NCI-H1092 treated with DMSO at 0.1 percent for 48 hours (cell line): ENCODE results near the gene LORICRIN.

Experiments used
- DNase-seq: peaks from one replicate; lab custom pipeline; 2025; lab: John Stamatoyannopoulos, UW

The LORICRIN gene, protein sequence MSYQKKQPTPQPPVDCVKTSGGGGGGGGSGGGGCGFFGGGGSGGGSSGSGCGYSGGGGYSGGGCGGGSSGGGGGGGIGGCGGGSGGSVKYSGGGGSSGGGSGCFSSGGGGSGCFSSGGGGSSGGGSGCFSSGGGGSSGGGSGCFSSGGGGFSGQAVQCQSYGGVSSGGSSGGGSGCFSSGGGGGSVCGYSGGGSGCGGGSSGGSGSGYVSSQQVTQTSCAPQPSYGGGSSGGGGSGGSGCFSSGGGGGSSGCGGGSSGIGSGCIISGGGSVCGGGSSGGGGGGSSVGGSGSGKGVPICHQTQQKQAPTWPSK

DNA sequence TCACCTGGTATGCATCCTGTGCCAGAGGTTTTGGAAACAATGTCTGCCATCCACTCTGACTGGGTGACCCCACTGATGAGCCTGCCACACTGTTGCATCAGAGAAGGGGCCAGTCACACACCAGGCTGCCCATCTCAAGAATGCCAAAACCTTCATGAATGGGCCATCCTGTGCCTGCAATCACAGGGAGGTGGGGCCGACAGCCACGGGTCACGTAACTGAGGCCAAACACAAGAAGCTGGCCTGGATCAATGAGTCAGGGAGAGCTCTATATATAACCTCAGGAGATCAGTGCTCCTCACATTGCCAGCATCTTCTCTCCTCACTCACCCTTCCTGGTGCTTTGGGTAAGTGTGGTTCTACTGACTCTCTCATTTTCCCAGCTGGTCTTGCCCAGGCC lies at the start of gene LORICRIN:
Gene LORICRIN (plus strand): TSS at position 301 of the 400 bp plus-strand sequence. CDS start 1,263 bp downstream, outside the sequence.
- no peak for DNase-seq

DNA sequence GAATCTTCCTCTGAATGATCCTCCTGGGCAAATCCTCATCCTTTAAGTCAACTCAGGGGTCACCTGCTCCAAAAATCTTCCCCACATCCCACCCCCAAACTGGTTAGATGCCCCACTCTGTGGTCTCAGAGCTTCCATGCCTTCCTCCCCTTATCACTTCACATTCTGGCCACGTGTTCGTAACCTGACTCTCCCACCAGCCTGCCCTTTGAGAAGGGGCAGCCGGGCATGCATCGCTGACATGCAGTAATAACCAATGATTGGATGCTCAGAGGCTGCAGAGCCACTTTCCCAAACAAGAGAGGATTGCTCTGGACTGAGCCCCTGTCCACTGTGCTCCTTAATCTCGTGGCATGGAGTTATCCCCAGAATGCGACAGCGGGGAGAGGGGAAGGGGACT lies 49.3 kb upstream of the LORICRIN start:
- DNase-seq: no peak

DNA sequence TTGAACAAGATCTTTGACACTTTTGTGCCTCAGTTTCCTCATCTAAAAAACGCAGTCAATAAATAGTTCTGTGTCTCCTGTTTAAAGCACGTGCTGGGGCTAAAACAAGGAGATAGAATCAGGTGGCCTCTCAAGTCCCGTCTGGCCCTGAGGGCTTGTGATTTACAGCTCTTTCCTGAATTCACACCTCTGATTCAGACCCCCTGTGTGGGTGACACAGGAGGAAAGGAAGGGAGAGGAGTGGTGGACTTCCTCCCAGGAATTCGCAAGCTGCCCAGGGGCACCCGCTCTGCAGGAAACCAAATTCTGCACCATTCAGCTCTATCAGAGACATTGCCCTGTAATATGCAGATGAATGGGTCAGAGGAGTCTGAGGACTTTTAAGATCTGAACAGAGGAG lies 47.3 kb upstream of the LORICRIN start:
- no peak for DNase-seq

DNA sequence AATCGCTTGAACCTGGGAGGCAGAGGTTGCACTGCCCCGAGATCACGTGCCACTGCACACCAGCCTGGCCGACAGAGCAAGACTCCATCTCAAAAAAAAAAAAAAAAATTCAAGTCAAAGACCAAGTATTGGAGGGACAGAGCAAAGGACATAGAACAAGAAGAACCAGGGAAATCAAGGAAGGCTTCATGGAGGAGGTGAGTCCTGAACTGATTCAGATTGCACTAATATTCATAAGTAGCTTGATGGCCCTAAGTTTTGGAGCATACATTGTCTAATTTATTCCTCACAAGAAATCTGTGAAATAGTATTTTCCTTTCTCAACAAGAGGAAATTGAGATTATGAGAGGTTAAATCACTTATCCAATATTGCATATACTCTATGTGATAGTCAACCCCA lies 46.0 kb upstream of the LORICRIN start:
- DNase-seq: no peak

DNA sequence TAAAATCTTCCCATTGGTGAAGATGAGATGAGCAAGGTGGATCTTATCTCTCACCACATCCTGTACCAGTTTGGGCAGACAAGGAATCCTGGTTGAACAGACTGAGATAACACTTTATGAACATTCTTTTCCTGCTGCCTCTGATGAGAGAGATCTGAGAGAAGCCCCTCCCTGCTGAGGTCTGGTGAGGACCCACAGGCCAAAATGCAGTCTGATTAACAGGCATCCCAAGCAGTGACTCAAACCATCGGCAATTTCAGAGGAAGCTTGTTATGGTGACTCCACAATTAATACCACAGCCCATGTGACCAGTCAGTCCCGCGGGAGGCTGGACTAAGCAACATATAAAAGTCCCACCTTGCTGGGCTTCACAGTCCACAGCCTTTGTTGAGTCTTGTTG lies 42.3 kb upstream of the LORICRIN start, which contains the start of gene PRR9:
Gene PRR9 (plus strand): TSS at position 373 of the 400 bp plus-strand sequence. CDS start 561 bp downstream, outside the sequence.
- DNase-seq: no peak

DNA sequence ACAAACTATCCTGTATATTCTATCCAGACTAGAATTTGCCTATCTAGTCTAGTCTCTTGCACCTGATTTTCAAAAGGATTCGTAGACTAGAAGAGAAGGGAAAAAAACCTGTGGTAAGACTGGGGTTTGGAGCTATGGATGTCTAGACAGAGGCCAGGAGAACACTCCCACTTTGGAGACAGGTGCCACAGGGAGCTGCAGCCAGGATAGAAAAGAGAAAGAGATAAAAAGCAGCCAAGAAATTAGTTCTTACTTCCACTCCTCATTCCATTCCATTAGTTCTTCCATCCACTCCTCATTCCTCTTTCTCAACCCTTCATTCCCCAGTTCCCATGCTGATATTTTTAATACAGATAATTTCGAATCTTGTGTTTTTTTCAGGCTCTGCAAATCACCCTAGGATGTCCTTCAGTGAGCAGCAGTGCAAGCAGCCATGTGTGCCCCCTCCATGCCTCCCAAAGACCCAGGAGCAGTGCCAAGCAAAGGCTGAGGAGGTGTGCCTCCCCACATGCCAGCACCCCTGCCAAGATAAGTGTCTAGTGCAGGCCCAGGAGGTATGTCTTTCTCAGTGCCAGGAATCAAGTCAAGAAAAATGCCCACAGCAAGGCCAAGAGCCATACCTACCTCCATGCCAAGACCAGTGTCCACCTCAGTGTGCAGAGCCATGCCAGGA lies 41.6 kb upstream of the LORICRIN start:
- DNase-seq: no peak

DNA sequence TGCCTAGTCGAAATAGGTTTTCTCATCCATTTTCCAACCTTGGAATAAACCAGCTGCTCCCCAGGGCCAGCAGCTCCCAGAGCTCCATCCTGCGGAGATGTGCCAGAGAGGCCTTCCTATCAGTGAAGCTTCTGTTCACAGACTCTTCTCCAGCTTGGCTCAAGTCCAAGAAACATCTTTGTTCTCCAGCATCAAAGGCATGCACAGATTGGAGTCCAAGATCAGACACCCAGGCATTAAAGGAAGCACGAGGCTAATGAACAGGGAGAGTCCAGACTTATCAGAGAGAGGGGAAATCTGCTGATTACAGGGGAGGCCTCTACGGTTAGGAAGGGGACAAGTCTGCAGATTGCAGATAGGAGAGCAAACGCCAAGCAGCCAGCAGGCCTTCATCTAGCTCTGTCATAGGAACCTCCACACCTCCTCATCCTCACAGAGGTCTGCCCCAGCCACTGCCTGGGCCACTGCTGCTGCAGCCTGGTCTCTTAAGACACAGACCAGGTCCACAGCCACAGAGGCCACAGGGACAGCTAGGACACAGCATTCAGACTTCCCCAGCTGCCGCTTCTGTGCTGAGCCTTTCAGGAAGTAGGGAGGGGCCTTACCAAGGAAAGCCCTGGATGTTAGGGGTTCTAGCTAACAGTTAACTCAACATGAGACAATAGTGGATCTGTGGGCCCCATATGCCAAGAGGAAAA lies 38.7 kb upstream of the LORICRIN start:
- no peak for DNase-seq

DNA sequence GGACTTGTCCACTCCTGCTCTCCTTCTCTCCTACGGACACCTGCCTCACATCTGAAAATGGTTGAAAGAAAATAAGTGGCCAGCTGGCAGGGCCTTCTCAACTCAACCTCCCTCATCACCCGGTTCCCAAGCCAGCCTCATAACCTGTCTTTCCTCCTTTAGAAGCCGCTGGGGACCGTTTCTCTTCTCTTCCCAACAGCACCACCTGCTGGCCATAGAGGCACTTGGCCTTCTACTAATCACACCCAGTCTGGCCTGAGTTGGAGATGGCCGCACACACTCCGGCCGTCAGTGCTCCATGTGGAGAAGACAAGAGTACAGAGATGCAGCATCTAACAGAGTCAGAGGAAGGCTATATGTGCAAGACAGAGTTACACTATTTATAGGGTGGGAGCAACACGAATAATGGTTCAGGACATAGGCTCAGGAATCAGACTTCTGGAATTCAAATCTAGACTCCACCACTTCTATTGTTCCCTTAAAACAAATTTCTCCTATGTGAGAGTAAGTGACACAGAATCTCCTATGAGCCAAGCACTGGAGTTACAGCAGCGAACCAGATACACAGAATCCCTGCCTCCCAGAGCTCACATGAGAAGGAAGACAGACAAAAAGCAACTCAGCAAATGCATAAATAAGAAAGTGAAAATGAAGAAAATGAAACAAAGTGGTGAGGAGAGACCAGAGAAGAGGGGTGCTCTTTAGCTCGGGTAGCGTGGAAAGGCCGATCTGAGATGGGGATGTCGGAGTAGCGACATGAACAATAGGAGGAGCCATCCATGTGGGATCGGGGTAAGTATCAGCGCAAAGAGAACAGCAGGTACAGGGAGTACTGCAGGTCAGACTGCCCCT lies 36.2 kb upstream of the LORICRIN start:
- DNase-seq: peak; percentile 58

DNA sequence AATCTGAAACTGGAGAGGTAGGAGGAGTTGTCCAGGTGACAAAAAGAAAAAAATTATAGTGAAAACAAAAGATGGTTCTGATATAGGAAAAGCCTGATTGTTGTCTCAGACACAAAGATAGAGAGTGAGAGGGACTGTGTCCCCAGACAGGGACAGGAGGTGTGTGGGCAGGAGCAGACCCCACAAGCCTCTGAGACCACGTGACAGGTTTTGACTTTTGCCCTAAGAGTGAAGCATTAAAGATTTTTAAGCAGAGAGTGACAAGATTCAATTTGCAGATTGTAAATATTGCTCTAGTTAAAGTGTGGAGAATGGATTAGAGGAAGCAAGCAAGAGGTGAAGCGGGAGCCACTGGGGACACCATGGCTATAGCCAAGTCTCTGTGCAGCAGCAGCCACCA lies 31.7 kb upstream of the LORICRIN start:
- DNase-seq: no peak

DNA sequence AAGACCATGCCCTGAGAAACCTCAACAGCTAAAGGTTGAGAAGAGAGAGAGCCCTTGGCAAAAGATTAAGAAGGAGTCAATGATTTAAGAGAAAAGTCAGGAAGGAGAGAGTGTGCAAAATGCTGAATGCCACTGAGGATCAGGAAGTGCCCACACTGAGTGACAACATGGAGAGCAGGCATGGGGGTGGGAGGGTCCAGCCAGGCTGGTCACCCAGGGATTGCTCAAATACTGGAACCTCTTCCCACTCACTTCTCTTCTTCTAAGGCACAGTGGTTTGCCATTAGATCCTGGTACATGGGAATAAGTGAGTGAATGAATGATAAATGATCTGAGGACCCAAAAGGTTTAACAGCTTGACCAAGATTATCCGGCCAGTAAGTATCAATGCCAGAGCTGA lies 31.0 kb upstream of the LORICRIN start:
- no peak for DNase-seq

DNA sequence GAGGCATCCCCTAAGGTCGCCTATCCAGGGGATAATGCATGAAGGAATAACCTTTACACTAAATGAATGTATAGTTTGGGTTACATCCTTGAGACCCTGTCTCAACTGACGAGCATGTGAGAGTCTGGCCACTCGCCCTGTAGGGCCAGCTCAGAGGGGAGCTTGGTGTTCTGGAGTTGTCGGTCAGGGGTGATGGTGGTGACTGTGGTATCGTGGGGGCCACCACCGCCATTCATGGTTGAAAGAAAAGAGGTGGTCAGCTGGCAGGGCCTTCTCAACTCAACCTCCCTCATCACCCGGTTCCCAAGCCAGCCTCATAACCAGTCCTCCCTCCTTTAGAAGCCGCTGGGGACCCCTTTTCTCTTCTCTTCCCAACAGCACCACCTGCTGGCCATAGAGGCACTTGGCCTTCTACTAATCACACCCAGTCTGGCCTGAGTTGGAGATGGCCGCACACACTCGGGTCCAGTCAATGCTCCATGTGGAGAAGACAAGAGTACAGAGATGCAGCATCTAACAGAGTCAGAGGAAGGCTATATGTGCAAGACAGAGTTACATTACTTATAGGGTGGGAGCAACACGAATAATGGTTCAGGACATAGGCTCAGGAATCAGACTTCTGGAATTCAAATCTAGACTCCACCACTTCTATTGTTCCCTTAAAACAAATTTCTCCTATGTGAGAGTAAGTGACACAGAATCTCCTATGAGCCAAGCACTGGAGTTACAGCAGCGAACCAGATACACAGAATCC lies 30.2 kb upstream of the LORICRIN start:
- DNase-seq: peak; percentile 2

DNA sequence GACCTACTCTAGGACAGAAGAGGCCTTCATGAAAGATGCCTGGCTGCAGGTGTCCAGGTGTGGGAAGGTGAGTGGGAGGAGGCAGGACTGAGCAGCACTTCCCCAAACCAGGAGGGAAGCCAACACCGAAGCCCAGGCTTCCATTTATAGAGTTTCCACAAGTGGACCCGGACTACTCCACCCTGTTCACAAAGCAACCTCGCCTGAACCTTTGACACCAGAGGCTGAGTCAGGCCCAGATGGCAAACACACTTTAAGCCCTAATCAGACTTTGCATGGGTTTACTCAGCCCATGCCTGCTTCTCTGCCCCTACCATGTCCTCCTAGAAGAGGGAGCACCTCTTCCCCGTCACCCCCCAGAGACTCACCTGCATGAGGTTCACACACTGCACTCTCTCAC lies 28.1 kb upstream of the LORICRIN start:
- no peak for DNase-seq

DNA sequence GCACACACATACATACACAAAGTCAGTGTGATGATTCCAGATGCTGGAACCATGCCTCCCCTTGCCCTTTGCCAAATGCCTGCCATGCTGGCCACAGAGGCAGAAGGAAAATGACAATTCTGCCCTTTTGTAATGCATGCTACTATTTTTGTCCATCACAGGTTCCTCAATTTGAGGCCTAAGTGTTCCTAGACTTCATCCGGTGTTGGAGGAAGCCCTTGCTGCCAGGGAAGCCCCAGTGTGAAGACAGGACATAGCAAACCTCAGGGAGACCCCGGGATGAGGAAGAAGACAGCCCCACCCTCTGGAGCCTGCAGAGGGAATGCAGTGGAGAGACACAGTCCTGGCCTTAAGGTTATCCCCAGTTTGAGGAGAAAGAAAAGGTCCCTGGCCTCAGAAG lies 27.7 kb upstream of the LORICRIN start:
- no peak for DNase-seq

DNA sequence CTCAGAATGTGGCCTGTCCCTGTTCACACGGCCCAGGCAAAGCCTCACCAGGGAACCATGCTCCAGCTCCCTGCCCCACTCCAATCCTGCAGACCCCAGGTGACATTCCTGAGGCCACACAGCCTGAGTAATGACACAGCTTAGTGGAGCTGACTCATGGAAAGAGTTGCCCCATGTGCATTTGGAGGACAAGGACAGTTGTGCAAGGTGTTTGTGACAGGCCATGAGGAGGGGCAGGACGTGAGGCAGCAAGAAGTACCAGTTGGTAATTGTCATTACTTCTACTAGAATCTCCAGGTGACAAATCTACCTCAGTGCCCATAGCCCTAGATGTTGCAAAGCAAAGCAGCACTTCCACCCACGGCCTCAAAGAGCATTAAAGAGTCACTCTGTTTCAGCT lies 26.9 kb upstream of the LORICRIN start:
- DNase-seq: no peak

DNA sequence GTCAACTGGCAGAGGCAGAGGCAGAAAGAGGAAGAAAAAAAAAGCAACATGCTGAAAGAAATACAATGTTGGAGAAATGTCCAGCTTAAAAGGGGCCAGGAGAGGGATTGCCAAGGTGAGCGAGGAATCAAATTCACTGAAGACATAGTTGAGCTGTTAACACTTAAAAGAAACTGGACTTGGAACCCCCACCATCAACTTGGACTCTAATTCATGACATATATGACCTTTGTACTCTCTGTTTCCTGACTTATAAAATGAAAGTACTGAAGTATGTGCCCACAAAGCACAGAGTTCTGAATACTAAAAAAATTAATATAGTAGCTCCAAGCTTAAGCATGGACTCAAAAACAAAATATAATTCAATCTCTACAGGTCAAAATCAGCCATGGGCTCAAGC lies 26.0 kb upstream of the LORICRIN start:
- DNase-seq: no peak

DNA sequence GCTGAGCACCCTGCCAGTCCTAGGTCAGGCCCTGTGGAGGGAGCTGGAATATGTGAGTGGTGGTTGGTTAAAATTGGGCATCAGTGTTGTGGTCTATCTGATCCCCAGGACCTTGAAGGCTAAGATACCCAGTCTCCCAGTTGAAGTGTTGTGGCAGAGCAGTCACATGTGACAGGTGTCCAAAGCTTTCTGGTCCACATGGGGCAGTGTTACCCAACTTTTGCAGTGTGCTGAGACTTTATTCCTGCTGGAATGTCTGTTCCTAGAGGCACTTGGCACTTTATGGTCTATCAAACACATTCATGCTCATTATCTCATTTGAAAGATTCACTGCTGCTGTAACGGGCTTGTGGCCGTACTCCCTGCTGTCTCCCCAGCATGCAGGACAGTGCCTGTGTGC lies 21.0 kb upstream of the LORICRIN start:
- DNase-seq: no peak

DNA sequence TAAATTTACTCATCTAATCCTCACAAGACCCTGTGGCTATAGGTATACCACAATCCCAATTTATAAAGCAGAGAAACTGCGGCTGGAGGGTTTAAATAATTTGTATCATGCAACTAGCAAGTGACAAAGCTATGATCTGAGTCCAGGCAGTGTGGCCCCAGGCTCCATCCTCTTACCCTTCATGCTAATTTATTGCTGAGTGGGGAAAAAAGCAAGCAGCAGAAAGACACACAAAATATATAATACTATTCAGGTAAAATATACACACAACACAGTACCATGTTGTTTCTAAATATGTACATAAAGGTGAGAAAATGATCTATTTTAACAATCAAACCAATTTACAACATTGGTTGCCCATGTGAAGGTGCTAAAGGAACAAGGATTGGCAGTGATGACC lies 17.3 kb upstream of the LORICRIN start:
- no peak for DNase-seq

DNA sequence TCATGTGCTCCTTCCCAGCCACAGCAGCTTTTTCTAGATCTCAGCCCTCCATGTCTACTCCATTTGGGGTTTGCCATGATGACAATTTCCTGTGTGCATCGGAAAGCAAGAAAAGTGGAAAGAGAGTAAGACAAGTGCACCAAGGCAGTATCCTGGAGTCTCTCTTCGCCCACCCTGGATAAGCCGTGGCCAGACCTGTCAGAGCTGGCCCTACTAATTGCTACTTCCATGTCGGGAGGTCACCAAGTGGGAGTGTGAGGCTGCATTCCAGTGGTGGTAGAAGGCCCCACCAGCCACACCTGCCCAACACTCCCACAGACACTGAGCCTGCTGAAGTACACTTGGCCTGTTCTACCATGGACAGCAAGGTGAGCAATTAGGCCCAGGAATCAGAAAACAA lies 14.0 kb upstream of the LORICRIN start:
- no peak for DNase-seq

DNA sequence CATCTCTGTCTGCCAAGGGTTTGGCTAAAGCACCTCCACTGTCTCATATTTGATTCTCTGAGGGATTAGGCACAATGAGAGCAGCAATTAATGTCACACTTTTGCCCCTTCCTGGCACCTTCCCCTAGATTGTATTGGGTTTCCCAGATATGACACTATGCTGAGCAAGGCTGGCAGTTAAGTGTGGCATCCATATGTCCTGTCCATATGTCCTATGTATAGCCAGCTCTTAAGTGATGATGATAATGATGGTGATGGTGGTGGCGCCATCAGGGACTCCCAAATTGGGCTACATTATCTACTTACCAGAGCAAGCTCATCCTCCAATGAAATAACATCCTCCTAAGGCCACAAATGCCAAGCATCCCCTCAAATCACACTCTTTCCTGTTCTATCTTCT lies 13.5 kb upstream of the LORICRIN start:
- DNase-seq: no peak

DNA sequence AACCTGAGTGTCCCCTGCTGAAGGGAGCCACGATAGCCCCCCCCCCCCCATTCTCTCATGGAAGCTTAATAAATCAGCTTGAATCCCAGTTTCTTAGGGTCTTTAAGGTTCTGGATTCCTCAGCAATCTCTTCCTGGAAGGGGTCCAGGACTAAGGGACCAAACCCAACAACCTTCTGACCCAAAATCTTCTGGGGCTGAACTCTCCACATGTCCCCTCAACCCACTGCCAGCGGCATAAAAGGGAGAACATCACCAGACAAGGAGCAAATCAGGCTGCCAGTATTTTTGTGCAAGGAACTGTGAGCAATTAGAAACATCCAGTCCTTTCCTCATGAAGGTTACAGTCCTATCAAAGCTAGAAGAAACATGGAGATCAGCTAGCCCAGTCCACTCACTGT lies 12.7 kb upstream of the LORICRIN start:
- DNase-seq: no peak

DNA sequence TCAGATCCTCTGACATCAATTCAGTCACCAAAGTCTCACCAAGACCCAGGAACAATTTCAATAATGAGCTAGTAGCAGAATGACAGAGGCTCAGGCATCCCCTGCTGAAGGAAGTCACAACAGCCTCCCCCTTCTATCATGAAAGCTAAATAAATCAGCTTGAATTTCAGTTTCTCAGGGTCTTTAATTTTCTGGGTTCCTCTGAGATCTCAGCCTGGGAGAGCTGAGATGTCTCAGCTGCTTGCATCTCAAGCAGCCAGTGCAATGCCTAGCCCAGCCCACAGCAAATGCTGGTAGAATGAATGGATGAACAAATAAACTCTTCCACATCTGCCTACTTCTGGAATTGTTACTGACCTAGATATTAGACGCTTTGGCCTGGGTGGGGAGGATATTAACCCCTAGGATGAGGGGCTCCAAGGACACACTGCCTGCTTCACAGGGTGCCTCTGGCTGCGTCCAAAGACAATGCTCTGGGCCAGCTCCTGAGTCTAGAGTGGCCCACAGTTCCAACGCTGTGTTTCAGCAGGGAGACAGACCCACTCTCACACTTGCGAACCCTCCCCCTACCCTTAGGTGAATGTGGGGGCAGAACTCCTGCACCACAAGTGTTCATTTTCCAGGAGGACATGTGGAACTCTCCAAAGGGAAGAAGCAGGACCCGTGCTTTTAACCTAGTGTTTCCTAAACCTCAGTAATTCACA lies 11.2 kb upstream of the LORICRIN start:
- DNase-seq: no peak
